Natural killer cell (primary cell): ENCODE measurements around the gene IL1R2. TPM values are rescaled to one million over a fixed set of nuclear protein-coding genes. Genes with fewer than 3 reads are reported as not detected.

Source experiments
- ATAC-seq, 3 donors: fragments of 150-1000 bp in 2 of 3; fragments of 200-7000 bp in 1 of 3; cut with Tn5 transposase; 1 replicate in 1 of 3; 2 replicates in 2 of 3; pipeline ENCODE4 v1.10.0; 2021; ENCODE audit warnings: mild to moderate bottlenecking in 2 of 3, moderate library complexity in 2 of 3
- DNase-seq, 2 donors: peaks; one replicate each; pipeline versions ENCODE4 v3.0.0 to v3.0.0-alpha.2; 2013 to 2021; ENCODE audit warnings: mixed read lengths in 1 of 2
- H3K27ac ChIP-seq: one replicate; pipeline ENCODE4 v1.5.1; 2013; ENCODE audit warnings: mild to moderate bottlenecking, low read length
- H3K27me3 ChIP-seq: one replicate; pipeline ENCODE4 v1.6.1; 2013; ENCODE audit warnings: low read length; ENCODE audit not compliant: control insufficient read depth, insufficient read depth
- H3K36me3 ChIP-seq: one replicate; pipeline ENCODE4 v1.6.1; 2013; ENCODE audit warnings: low read length; ENCODE audit not compliant: control insufficient read depth, insufficient read depth
- H3K4me1 ChIP-seq: one replicate; pipeline ENCODE4 v1.6.1; 2013; ENCODE audit warnings: low read length; ENCODE audit not compliant: control insufficient read depth, insufficient read depth
- H3K4me3 ChIP-seq: one replicate; pipeline ENCODE4 v1.5.1; 2013; ENCODE audit warnings: low read length
- H3K9me3 ChIP-seq: one replicate; pipeline ENCODE4 v1.6.1; 2013; ENCODE audit warnings: low read length; ENCODE audit not compliant: control insufficient read depth, insufficient read depth
- H3K27ac Mint-ChIP-seq, 2 donors: one replicate each; pipeline ENCODE4 v1.8.0; 2022; ENCODE audit warnings: mild to moderate bottlenecking in 2 of 2, mixed read lengths in 2 of 2, moderate library complexity in 1 of 2
- H3K27me3 Mint-ChIP-seq, 2 donors: one replicate each; pipeline ENCODE4 v1.8.0; 2022; ENCODE audit warnings: low read depth in 2 of 2, mixed read lengths in 2 of 2
- H3K36me3 Mint-ChIP-seq: one replicate; pipeline ENCODE4 v1.8.0; 2022; ENCODE audit warnings: mixed read lengths
- H3K4me1 Mint-ChIP-seq, 2 donors: one replicate each; pipeline ENCODE4 v1.8.0; 2022; ENCODE audit warnings: mixed read lengths in 2 of 2
- H3K4me3 Mint-ChIP-seq: one replicate; pipeline ENCODE4 v1.8.0; 2022; ENCODE audit warnings: mild to moderate bottlenecking, moderate library complexity, mixed read lengths
- H3K9me3 Mint-ChIP-seq, 2 donors: one replicate each; pipeline ENCODE4 v1.8.0; 2022; ENCODE audit warnings: mixed read lengths in 2 of 2
- CTCF ChIP-seq: fragments of 200-600 bp; IDR thresholded peaks from one replicate; pipeline ENCODE4 v1.8.0; 2022; ENCODE audit warnings: antibody characterized with exemption
- WGBS: methylation state at CpG from one replicate; pipeline ENCODE4 v1.1.7; 2013; ENCODE audit warnings: missing lambda C conversion rate; ENCODE audit not compliant: insufficient coverage; 5-methylcytosine and 5-hydroxymethylcytosine counted together
- intact Hi-C: fragments of 100-400 bp; cut with micrococcal nuclease; formaldehyde crosslinking; loops from one replicate; pipeline ENCODE4 v1.14.2; 2022
- total RNA-seq, 4 donors: library from RNA; stranded (reverse); fragments of 120-200 nt in 1 of 4; gene quantifications; one replicate each; pipeline versions ENCODE4 v1.2.3 to v1.2.4, GENCODE V29; 2013 to 2022

Gene IL1R2
- total RNA-seq, 3 donors from 2014 or later (not counting 1 experiment from before 2014, with no cell fraction given) = 0.66 to 5.7 TPM; not detected in 1

GRCh38 chr2:101971836-101972235 lies 19.9 kb upstream of the IL1R2 start:
- peaks cover 11% of the 10 kb centered on the region for H3K4me1 ChIP-seq
- H3K9me3 Mint-ChIP-seq = peaks cover 2 to 7% of the 10 kb centered on the region in 2 donors
- H3K4me3 Mint-ChIP-seq = no peak overlapping the region
- peaks cover 11% of the 10 kb centered on the region in 2 donors for H3K4me1 Mint-ChIP-seq
- DNase-seq = no peak
- H3K9me3 ChIP-seq = peaks cover 24% of the 10 kb centered on the region
- no peak overlapping the region for H3K27ac ChIP-seq
- no peak overlapping the region for H3K27ac Mint-ChIP-seq
- intact Hi-C loops = no loop called here
- TF ChIP-seq CTCF = no peak
- H3K36me3 ChIP-seq = no peaks in the 10 kb centered on the region
- no peaks in the 10 kb centered on the region for H3K27me3 ChIP-seq
- ATAC-seq = no peak
- peaks cover 18% of the 10 kb centered on the region for H3K36me3 Mint-ChIP-seq
- peaks cover 59 to 79% of the 10 kb centered on the region in 2 donors for H3K27me3 Mint-ChIP-seq
- H3K4me3 ChIP-seq = no peak overlapping the region

- H3K36me3 Mint-ChIP-seq = peaks cover 18% of the 10 kb centered on the region
- 87% methylated on average over 7 of the region's 7 CpGs for WGBS
Measured at GRCh38 chr2:101972621-101973434, 18.9 kb upstream of the IL1R2 start.

GRCh38 chr2:101974663-101975062 lies 17.1 kb upstream of the IL1R2 start:
- ATAC-seq = no peak
- intact Hi-C loops = no loop called here
- Histone ChIP-seq H3K27ac (no peak overlapping the region), H3K36me3 (no peaks in the 10 kb centered on the region), H3K4me1 (peaks cover 11% of the 10 kb centered on the region), H3K4me3 (no peak overlapping the region), H3K9me3 (peaks cover 20% of the 10 kb centered on the region), H3K27me3 (no peaks in the 10 kb centered on the region)
- DNase-seq = no peak
- H3K27ac Mint-ChIP-seq = no peak overlapping the region
- H3K27me3 Mint-ChIP-seq = peaks cover 63 to 66% of the 10 kb centered on the region in 2 donors
- no peak overlapping the region for H3K4me3 Mint-ChIP-seq
- WGBS = 91% methylated on average over 8 of the region's 8 CpGs
- H3K36me3 Mint-ChIP-seq = peaks cover 18% of the 10 kb centered on the region
- H3K4me1 Mint-ChIP-seq = peaks cover 11% of the 10 kb centered on the region in 2 donors
- no peak for TF ChIP-seq CTCF
- H3K9me3 Mint-ChIP-seq = peaks cover 2 to 7% of the 10 kb centered on the region in 2 donors

More at GRCh38 chr2:101972621-101973434, 18.9 kb upstream of the IL1R2 start:
- no peak for TF ChIP-seq CTCF
- Histone ChIP-seq H3K9me3 (peaks cover 24% of the 10 kb centered on the region), H3K27me3 (no peaks in the 10 kb centered on the region), H3K4me3 (no peak overlapping the region), H3K27ac (no peak overlapping the region), H3K4me1 (peaks cover 11% of the 10 kb centered on the region), H3K36me3 (no peaks in the 10 kb centered on the region)
- Mint-ChIP-seq H3K27ac (no peak overlapping the region), H3K4me1 (peaks cover 11% of the 10 kb centered on the region in 2 donors), H3K27me3 (peaks cover 60 to 74% of the 10 kb centered on the region in 2 donors), H3K4me3 (no peak overlapping the region), H3K9me3 (peaks cover 2 to 7% of the 10 kb centered on the region in 2 donors)
- intact Hi-C loops = no loop called here
- ATAC-seq (no peak), DNase-seq (no peak)
